Fibroblast of pulmonary artery (primary cell): ENCODE data around the gene BCL11A.
"Not testable (repeated sequence)": the region's sequence is repeated elsewhere in the genome, so short reads cannot be mapped to it uniquely, and the experiment has no call there.

Experiments used
- DNase-seq: peaks from one replicate; pipeline ENCODE4 v3.0.0-alpha.2; 2010; ENCODE audit warnings: low read depth
- H3K4me3 ChIP-seq: replicated peaks from 2 replicates; pipeline ENCODE4 v1.5.1; 2011; ENCODE audit warnings: low read depth, mild to moderate bottlenecking, control low read depth, low read length, moderate library complexity
- TF ChIP-seq, protein P1 (sequence below): IDR thresholded peaks from 2 replicates; pipeline ENCODE4 v1.5.1; 2011; ENCODE audit warnings: mild to moderate bottlenecking, control low read depth, low read length, inconsistent platforms; ENCODE audit errors: missing control alignments

Gene BCL11A

DNA sequence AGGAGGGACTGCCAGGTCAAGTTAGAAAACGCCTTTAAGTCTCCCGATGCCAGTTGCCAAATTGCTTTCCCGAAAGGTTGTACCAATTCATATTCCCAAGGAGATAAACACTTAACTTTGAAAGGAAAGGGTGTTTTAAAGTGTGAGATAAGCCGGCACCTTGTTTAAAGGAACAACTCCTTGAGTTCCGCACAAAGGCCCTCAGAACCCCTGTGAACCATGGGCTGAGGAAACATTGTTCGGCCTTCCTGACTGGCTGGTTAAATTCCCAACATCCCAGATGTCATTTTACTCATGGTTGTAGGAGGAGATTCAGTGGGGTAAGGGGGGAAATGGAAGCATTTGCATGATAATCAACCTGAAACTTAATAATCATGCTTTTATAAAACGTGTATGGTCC, 126.6 kb downstream of the BCL11A start:
- TF ChIP-seq, protein P1, sequence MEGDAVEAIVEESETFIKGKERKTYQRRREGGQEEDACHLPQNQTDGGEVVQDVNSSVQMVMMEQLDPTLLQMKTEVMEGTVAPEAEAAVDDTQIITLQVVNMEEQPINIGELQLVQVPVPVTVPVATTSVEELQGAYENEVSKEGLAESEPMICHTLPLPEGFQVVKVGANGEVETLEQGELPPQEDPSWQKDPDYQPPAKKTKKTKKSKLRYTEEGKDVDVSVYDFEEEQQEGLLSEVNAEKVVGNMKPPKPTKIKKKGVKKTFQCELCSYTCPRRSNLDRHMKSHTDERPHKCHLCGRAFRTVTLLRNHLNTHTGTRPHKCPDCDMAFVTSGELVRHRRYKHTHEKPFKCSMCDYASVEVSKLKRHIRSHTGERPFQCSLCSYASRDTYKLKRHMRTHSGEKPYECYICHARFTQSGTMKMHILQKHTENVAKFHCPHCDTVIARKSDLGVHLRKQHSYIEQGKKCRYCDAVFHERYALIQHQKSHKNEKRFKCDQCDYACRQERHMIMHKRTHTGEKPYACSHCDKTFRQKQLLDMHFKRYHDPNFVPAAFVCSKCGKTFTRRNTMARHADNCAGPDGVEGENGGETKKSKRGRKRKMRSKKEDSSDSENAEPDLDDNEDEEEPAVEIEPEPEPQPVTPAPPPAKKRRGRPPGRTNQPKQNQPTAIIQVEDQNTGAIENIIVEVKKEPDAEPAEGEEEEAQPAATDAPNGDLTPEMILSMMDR = no peak
- DNase-seq = no peak
- H3K4me3 ChIP-seq = no peak overlapping the region

DNA sequence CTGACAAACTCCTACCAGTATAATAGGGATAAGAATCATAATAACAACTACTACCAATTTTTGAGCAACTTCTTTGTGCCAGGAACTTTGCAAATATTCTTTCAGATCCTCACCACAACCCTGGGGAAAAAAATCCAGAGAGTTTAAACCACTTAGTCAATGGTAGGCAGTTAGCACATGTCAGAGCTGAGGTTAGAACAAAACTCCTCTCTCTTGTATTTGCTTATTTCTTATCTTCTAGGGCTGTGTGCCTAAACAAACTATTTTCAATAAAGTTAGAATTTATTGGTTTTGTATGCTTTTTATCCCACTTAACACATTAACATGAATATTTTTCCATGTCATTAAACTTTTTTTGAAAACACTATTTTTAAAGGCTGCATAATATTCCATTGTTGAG, 127.1 kb downstream of the BCL11A start:
- TF ChIP-seq, protein P1 = no peak
- no peak for DNase-seq
- H3K4me3 ChIP-seq = no peak overlapping the region

DNA sequence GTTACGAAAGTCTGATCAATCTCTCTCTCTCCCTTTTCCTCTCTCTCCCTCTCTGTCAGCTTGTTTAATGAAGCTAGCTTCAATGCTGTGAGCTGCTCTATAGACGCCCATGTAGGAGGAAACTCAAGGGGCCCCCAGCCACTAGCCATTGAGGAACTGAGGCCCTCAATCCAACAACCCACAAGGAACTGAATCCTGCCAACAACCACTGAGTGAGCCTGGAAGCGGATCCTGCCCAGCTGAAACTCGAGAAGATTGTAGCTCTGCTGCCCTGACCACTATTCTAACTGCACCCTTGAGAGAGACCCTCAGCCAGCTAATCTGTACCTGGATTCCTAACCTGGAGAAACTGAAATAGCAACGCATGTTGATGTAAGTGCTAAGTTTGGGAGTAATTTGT, 129.2 kb downstream of the BCL11A start:
- no peak for DNase-seq
- no peak overlapping the region for H3K4me3 ChIP-seq
- TF ChIP-seq, protein P1 = no peak

GRCh38 chr2:60423505-60423904, 129.9 kb downstream of the BCL11A start:
- no peak overlapping the region for H3K4me3 ChIP-seq
- DNase-seq = no peak
- TF ChIP-seq, protein P1 = no peak

DNA sequence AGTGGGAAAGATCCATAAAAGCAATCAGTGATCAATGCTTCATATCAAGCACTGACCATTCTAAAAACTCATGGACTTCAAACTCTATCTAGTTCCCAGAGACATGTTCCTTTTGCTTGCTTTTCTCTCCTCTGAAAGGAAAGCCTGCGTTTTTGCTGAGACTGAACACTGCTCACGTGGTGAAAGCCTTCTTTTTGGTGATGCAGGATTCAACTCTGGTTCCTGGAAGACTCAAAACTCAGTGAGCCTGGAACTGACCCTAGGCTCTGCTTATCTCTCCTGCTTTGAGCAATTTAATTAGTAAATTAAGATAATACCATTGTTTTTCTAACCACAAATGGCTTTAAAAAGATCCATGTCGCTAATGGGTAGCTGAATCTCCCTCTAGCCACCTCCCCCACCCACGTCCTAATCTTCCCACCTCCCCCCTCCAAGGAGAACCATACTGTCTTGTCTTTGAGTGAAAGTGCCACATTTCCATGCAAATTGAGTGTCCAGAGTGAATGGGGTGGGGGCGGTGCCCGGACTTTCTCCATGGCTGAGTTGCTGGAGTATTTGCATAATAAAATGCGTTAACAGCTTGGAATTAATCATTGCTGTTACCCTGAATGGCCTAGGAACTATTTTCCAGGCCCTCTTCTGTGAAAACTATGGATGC, 130.5 kb downstream of the BCL11A start:
- no peak overlapping the region for H3K4me3 ChIP-seq
- TF ChIP-seq, protein P1 = no peak
- DNase-seq = no peak

GRCh38 chr2:60417210-60417609, 136.2 kb downstream of the BCL11A start:
- DNase-seq = not testable (repeated sequence)

GRCh38 chr2:60416221-60417008, 137.0 kb downstream of the BCL11A start:
- H3K4me3 ChIP-seq = no peak overlapping the region
- DNase-seq = peak; percentile 62
- TF ChIP-seq, protein P1 = no peak

More at GRCh38 chr2:60417210-60417609, 136.2 kb downstream of the BCL11A start:
- not testable (repeated sequence) for H3K4me3 ChIP-seq
